ENCODE measurements around the gene SPATA13.
"Not testable (repeated sequence)": the region's sequence is repeated elsewhere in the genome, so short reads cannot be mapped to it uniquely, and the experiment has no call there.

The SPATA13 gene

GRCh38 chr13:24284889-24285565, 124.5 kb downstream of the SPATA13 start:
- no peak for DNase-seq

- DNase-seq: no peak
These were observed 126.1 kb downstream of the SPATA13 start for GRCh38 chr13:24286624-24287023.

- DNase-seq: no peak
These were observed 127.3 kb downstream of the SPATA13 start for GRCh38 chr13:24287748-24288287.

- DNase-seq: peak; percentile 43
These were observed 128.3 kb downstream of the SPATA13 start for GRCh38 chr13:24288870-24289269.

GRCh38 chr13:24290280-24290932, 129.9 kb downstream of the SPATA13 start:
- no peak for DNase-seq

DNA sequence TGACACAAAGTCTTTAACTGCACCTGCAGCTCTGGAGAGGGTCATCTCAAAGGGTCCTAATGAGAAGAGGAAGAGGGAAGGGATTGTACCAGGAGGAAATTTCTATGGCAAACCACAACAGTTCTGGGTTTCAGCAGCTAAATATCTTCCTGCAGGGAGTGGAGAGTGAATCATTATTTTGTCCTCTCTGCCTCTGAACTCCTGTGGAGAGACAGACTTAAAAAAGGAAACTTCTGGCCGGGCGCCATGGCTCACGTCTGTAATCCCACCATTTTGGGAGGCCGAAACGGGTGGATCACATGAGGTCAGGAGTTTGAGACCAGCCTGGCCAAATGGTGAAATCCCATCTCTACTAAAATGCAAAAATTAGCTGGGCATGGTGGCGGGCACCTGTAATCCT, 132.0 kb downstream of the SPATA13 start:
- DNase-seq: peak; percentile 31

GRCh38 chr13:24293746-24294145, 133.2 kb downstream of the SPATA13 start:
- no peak for DNase-seq

- DNase-seq: no peak
These were observed 139.1 kb downstream of the SPATA13 start for GRCh38 chr13:24299488-24300114.

DNA sequence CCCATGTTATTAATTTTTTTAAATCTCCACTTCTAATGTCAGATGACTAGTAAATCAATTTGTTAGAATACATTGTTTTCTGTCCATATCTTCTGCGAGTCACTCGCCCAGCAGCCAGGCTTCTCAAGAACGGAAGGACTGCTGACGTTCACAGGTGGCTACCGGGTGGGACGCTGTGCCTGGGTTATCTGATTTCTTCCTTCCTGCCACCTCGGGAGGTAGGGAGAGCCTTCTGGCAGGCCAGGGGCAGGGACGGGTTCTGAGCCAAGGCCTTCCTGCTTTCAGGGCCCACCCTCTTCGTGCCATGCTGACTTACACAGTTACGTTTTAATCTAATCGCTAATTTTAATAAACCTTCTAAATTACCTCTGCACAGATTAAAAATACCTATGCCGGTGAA, 140.9 kb downstream of the SPATA13 start:
- no peak for DNase-seq

- no peak for DNase-seq
These were observed 141.4 kb downstream of the SPATA13 start for GRCh38 chr13:24301911-24302310.

DNA sequence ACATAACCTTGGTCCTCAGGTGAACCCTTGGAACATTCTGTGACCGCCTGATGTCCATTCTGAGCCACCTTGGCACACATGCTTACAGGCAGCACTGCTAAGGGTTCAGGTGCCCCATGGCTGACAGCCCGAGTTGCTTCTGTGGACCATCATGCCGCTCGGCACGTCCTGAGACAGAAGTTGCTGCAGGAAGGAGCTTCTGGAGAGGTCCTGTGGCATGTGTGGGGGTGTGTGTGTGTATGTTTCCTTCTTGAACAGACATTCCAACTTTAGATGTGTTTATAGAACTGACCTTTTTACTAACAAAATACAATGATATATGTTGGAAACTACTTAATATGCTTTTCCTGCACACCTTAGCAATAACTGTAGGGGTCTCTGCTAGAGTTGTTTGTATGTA, 144.1 kb downstream of the SPATA13 start:
- no peak for DNase-seq

- peak; percentile 75 for DNase-seq
These were observed 146.1 kb downstream of the SPATA13 start for GRCh38 chr13:24306632-24307031.

DNA sequence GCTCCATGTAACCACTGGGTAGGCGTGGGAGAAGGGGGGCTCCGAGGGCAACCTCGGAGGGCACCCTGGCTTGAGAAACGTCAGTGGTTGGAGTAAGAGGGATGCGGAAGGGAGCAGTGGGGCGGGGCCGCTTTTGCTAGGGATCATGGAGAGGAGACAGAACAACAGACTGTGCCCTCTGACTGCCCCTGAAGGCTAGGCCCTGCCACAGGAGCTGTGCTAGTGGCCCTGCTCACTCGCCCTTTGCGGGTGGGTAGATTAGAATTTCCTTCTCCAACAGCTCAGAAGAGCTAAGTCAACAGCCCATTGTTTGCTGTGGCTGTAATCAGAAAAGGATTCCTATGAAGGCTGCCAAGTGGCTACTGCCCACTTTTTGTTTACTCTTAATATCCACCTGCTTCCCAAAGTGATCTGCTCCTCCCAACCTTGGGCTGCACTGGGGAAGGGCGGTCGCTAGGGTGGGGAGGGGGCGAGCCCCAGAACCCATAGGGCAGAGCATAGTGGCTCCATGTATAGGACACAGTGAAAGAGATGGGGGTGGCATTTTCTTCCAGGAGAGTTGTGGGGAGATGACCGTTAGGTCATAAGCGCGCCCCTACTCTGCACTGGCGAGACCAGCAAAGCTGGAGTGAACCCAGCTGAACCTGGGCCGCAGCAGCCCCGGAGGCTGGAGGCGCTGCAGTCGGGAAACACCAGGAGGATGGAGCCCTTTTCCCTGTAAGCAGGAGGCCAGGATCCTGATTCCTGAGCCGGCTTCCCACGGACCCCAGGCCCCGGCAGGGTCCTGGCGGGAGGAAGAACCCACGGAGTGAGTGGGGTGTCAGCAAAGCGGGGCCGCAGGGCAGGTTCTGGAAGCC, 146.9 kb downstream of the SPATA13 start:
- no peak for DNase-seq

GRCh38 chr13:24308068-24308445, 147.5 kb downstream of the SPATA13 start:
- no peak for DNase-seq

- no peak for DNase-seq
These were observed 148.0 kb downstream of the SPATA13 start for GRCh38 chr13:24308488-24309020.

GRCh38 chr13:24309300-24309699, 148.8 kb downstream of the SPATA13 start, which contains the start of gene C1QTNF9:
C1QTNF9 (plus strand) TSS chr13:24309580; CDS start chr13:24316004, 6,424 bp downstream.
- not testable (repeated sequence) for DNase-seq

DNA sequence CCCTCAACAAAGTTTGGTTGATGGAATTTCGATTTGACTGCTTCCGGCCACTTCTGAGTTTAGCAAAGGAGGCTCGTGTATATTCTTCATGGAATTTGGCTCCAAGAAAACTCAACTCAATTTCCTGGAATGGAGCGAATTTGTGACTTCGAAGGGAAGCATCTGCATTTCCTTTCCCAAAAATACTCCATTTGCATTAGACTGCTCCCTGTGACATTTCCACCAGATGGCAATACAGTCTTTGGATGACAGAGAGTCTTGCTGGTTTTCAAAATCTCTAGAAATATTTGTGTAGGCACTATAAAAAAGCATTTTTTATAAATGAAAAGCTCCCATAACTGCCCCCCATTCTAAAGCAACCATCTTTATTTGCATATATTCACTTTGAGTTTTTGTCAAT, 152.9 kb downstream of the SPATA13 start:
- peak; percentile 22 for DNase-seq

GRCh38 chr13:24317835-24318234, 157.3 kb downstream of the SPATA13 start:
- DNase-seq: not testable (repeated sequence)

DNA sequence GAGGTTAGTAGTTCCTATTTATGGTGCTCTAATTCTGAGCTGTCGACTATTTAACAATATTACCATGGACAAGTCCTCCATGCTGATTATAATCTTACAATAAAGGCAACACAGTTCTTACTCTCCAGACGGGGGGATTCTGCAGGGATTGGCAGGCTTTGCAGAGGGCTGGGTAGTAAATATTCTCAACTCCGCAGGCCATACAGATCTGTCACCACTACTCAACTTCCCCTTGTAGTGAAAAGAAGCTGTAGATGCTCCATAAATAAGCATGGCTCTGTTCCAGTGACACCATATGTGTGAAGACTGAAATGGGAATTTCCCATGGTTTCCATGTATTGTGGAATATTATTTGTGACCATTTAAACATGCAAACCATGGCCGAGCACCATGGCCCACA, 158.4 kb downstream of the SPATA13 start:
- not testable (repeated sequence) for DNase-seq

- not testable (repeated sequence) for DNase-seq
These were observed 159.1 kb downstream of the SPATA13 start for GRCh38 chr13:24319641-24320040.

DNA sequence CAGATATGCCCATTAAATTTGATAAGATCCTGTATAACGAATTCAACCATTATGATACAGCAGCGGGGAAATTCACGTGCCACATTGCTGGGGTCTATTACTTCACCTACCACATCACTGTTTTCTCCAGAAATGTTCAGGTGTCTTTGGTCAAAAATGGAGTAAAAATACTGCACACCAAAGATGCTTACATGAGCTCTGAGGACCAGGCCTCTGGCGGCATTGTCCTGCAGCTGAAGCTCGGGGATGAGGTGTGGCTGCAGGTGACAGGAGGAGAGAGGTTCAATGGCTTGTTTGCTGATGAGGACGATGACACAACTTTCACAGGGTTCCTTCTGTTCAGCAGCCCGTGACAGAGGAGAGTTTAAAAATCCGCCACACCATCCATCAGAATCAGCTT, 160.9 kb downstream of the SPATA13 start:
- DNase-seq: not testable (repeated sequence)

DNA sequence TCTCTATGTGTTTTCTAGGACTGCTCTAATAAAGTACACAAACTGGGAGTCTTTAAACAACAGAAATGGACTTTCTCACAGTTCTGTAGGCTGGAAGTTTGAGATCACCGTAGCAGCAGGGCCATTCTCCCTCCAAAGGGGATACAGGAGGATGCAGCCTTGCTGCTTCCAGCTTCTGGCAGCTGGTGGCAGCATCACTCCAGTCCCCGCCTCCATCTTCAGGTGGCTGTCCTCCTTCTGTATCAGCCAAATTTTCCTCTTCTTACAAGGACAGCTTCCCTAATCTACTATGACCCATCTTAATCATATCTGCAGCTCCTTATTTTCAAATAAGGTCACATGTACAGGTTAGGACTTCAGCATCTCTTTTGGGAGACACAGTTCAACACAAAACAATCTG, 161.9 kb downstream of the SPATA13 start:
- not testable (repeated sequence) for DNase-seq
